H1 (cell line): ENCODE data around the gene TUBGCP2. TPM values are rescaled to one million over a fixed set of nuclear protein-coding genes. Genes with fewer than 3 reads are reported as not detected.

ENCODE experiments used
- CTCF ChIA-PET: fragments of 300-600 bp; sonication (Branson Sonifier 250); formaldehyde crosslinking; loops from one replicate; lab custom pipeline; 2021; ENCODE audit not compliant: partially characterized antibody; lab: Charles Lee
- POLR2A ChIA-PET: fragments of 300-600 bp; sonication (Branson Sonifier 250); formaldehyde crosslinking; loops from one replicate; lab custom pipeline; 2021; ENCODE audit warnings: inconsistent platforms; ENCODE audit not compliant: partially characterized antibody; lab: Charles Lee
- DNase-seq, 2 experiments: peaks; one replicate each; pipeline versions ENCODE4 v3.0.0 to v3.0.0-alpha.2; 2010 to 2022; ENCODE audit warnings: low spot score in 2 of 2, low read depth in 1 of 2, mixed read lengths in 1 of 2
- FAIRE-seq: peaks from 2 replicates; lab custom pipeline; 2011; peaks lifted over from hg19 to GRCh38; lab: Jason Lieb, UNC
- H2AFZ ChIP-seq: 2 replicates; pipeline ENCODE4 v1.8.1; 2012; ENCODE audit warnings: low read length, inconsistent platforms
- H2AK5ac ChIP-seq: 2 replicates; pipeline ENCODE4 v1.6.1; 2013; ENCODE audit warnings: low read depth, low read length
- H2BK120ac ChIP-seq: replicated peaks from 2 replicates; pipeline ENCODE3; 2013; ENCODE audit warnings: low read depth, low read length, inconsistent platforms
- H2BK12ac ChIP-seq: 2 replicates; pipeline ENCODE4 v1.6.1; 2013; ENCODE audit warnings: low read depth, low read length
- H2BK15ac ChIP-seq: 2 replicates; pipeline ENCODE4 v1.6.1; 2013; ENCODE audit warnings: low read length
- H2BK20ac ChIP-seq: 2 replicates; pipeline ENCODE4 v1.6.1; 2013; ENCODE audit warnings: low read length
- H2BK5ac ChIP-seq: 2 replicates; pipeline ENCODE4 v1.6.1; 2013; ENCODE audit warnings: low read depth, low read length
- H3K14ac ChIP-seq: 2 replicates; pipeline ENCODE4 v1.6.1; 2013; ENCODE audit warnings: inconsistent platforms; ENCODE audit not compliant: insufficient read length
- H3K18ac ChIP-seq: 2 replicates; pipeline ENCODE4 v1.6.1; 2013; ENCODE audit warnings: low read length; ENCODE audit errors: extremely low read depth
- H3K23ac ChIP-seq: 2 replicates; pipeline ENCODE4 v1.6.1; 2013; ENCODE audit warnings: inconsistent platforms; ENCODE audit not compliant: insufficient read length
- H3K23me2 ChIP-seq: 2 replicates; pipeline ENCODE4 v1.6.1; 2013; ENCODE audit warnings: low read depth, low read length
- H3K27ac ChIP-seq: 2 replicates; pipeline ENCODE4 v1.6.1; 2011; ENCODE audit warnings: low read depth, low read length, inconsistent platforms
- H3K27me3 ChIP-seq, 4 experiments: replicated peaks in 1 of 4; 1 replicate in 1 of 4; 2 replicates in 3 of 4; pipeline versions ENCODE4 v1.6.1 to v1.8.1; 2011 to 2013; ENCODE audit warnings: low read length in 3 of 4, mild to moderate bottlenecking in 3 of 4, inconsistent platforms in 2 of 4, mixed read lengths in 2 of 4, moderate library complexity in 1 of 4; ENCODE audit not compliant: control insufficient read depth in 3 of 4, insufficient read depth in 3 of 4; ENCODE audit errors: extremely low read depth in 1 of 4
- H3K36me3 ChIP-seq, 4 experiments: 2 replicates each; pipeline versions ENCODE4 v1.6.1 to v1.8.1; 2011 to 2013; ENCODE audit warnings: mild to moderate bottlenecking in 4 of 4, low read length in 3 of 4, moderate library complexity in 2 of 4, control low read depth in 1 of 4, inconsistent platforms in 1 of 4; ENCODE audit not compliant: insufficient read depth in 4 of 4, control insufficient read depth in 2 of 4
- H3K4ac ChIP-seq: replicated peaks from 2 replicates; pipeline ENCODE3; 2013; ENCODE audit warnings: low read length, low read depth, mixed read lengths, inconsistent platforms; ENCODE audit not compliant: insufficient read length
- H3K4me1 ChIP-seq, 4 experiments: replicated peaks in 1 of 4; 1 replicate in 1 of 4; 2 replicates in 3 of 4; pipeline versions ENCODE4 v1.6.1 to v1.8.1; 2011 to 2013; ENCODE audit warnings: low read length in 3 of 4, inconsistent platforms in 2 of 4, mixed read lengths in 1 of 4; ENCODE audit not compliant: insufficient read depth in 4 of 4, control insufficient read depth in 3 of 4
- H3K4me2 ChIP-seq, 2 experiments: 2 replicates each; pipeline versions ENCODE4 v1.6.1 to v1.8.1; 2011 to 2013; ENCODE audit warnings: low read depth in 2 of 2, low read length in 2 of 2, control low read depth in 1 of 2, inconsistent platforms in 1 of 2, mild to moderate bottlenecking in 1 of 2; ENCODE audit not compliant: insufficient read depth in 1 of 2
- H3K4me3 ChIP-seq, 4 experiments: fragments of 200-600, 300-600 bp in 1 of 4; sonication (generic), shearing (Covaris generic), sonication (Bioruptor Twin) in 1 of 4; 2 replicates each; pipeline versions ENCODE4 v1.5.1 to v1.8.1; 2011 to 2016; ENCODE audit warnings: low read length in 4 of 4, low read depth in 3 of 4, control low read depth in 2 of 4, inconsistent platforms in 2 of 4, mild to moderate bottlenecking in 2 of 4, mixed read lengths in 1 of 4, moderate library complexity in 1 of 4; ENCODE audit not compliant: insufficient read depth in 2 of 4; ENCODE audit errors: extremely low read depth in 1 of 4
- H3K56ac ChIP-seq: replicated peaks from 2 replicates; pipeline ENCODE3; 2013; ENCODE audit warnings: low read depth, mild to moderate bottlenecking, mixed read lengths, low read length, inconsistent platforms; ENCODE audit not compliant: insufficient read length
- H3K79me1 ChIP-seq: 2 replicates; pipeline ENCODE4 v1.6.1; 2013; ENCODE audit warnings: low read depth, low read length, control low read depth
- H3K79me2 ChIP-seq, 2 experiments: 2 replicates each; pipeline versions ENCODE4 v1.6.1 to v1.8.1; 2012 to 2013; ENCODE audit warnings: low read length in 2 of 2, mild to moderate bottlenecking in 2 of 2, inconsistent platforms in 1 of 2; ENCODE audit not compliant: insufficient read depth in 2 of 2, control insufficient read depth in 1 of 2
- H3K9ac ChIP-seq, 4 experiments: replicated peaks in 1 of 4; 1 replicate in 1 of 4; 2 replicates in 3 of 4; pipeline versions ENCODE4 v1.6.1 to v1.8.1; 2011 to 2013; ENCODE audit warnings: low read depth in 3 of 4, low read length in 3 of 4, control low read depth in 2 of 4, mild to moderate bottlenecking in 2 of 4, moderate library complexity in 2 of 4, inconsistent platforms in 1 of 4; ENCODE audit errors: extremely low read depth in 1 of 4
- H3K9me3 ChIP-seq, 2 experiments: 2 replicates each; pipeline versions ENCODE4 v1.6.1 to v1.8.1; 2012 to 2013; ENCODE audit warnings: mild to moderate bottlenecking in 2 of 2, moderate library complexity in 2 of 2, control low read depth in 1 of 2, inconsistent platforms in 1 of 2, low read depth in 1 of 2, low read length in 1 of 2, mixed read lengths in 1 of 2; ENCODE audit not compliant: insufficient read depth in 2 of 2
- H4K20me1 ChIP-seq, 2 experiments: replicated peaks in 1 of 2; 2 replicates each; pipeline versions ENCODE3 to v1.8.1; 2011 to 2013; ENCODE audit warnings: inconsistent platforms in 2 of 2, low read length in 2 of 2, mild to moderate bottlenecking in 1 of 2; ENCODE audit not compliant: insufficient read depth in 2 of 2, control insufficient read depth in 1 of 2
- H4K5ac ChIP-seq: 2 replicates; pipeline ENCODE4 v1.6.1; 2013; ENCODE audit warnings: low read length, low read depth, mixed read lengths, inconsistent platforms; ENCODE audit not compliant: insufficient read length
- H4K8ac ChIP-seq: 2 replicates; pipeline ENCODE4 v1.8.0; 2013; ENCODE audit warnings: mild to moderate bottlenecking, moderate library complexity, low read length, inconsistent platforms; ENCODE audit not compliant: insufficient read depth; ENCODE audit errors: extremely low read depth
- H4K91ac ChIP-seq: replicated peaks from 2 replicates; pipeline ENCODE3; 2013; ENCODE audit warnings: low read length, mixed read lengths, inconsistent platforms; ENCODE audit not compliant: insufficient read length
- BRCA1 ChIP-seq: IDR thresholded peaks from 2 replicates; pipeline ENCODE4 v1.6.1; 2012; ENCODE audit warnings: low read depth, low read length, improper control_type of control experiment
- ZNF274 ChIP-seq: IDR thresholded peaks from 2 replicates; pipeline ENCODE4 v1.7.0; 2012; ENCODE audit warnings: low read length, borderline replicate concordance; ENCODE audit errors: extremely low read depth
- WGBS, 2 experiments: shearing (Covaris generic) in 1 of 2; methylation state at CpG; one replicate each; pipeline versions ENCODE4 v1.1.6 to v1.1.7; 2013 to 2015; ENCODE audit warnings: low lambda C conversion rate in 2 of 2, mixed read lengths in 2 of 2, inconsistent platforms in 1 of 2, low coverage in 1 of 2, missing lambda C conversion rate in 1 of 2; ENCODE audit not compliant: insufficient replicate concordance in 2 of 2, insufficient coverage in 1 of 2, insufficient read length in 1 of 2; ENCODE audit errors: extremely low coverage in 1 of 2, missing lambda C conversion rate in 1 of 2; 5-methylcytosine and 5-hydroxymethylcytosine counted together
- polyA plus RNA-seq, 7 experiments: library from polyadenylated mRNA; depleted of rRNA in 3 of 7; stranded (reverse) in 5 of 7; unstranded in 2 of 7; fragments of >200 nt in 5 of 7; fragments of 200-250 nt in 2 of 7; gene quantifications; 1 replicate in 5 of 7; 2 replicates in 1 of 7; 4 replicates in 1 of 7; pipeline versions ENCODE4 v1.2.1 to v1.2.3, GENCODE V29; 2011 to 2013; ENCODE audit warnings: missing spikeins in 2 of 7, mixed read lengths in 2 of 7
- total RNA-seq: library from RNA; stranded (reverse); fragmentation: NEBNext Ultra II Directional; extraction: Animal tissue kit (Norgen Biotek cat#: 25700); gene quantifications from 2 replicates; pipeline ENCODE4 v1.2.1, GENCODE V29; 2021

Gene TUBGCP2
- total and polyA plus RNA-seq, 2 of the 8 experiments (the other 6 are each of a cell fraction or from before 2014, with no cell fraction given), result 34.9 to 51.9 TPM

DNA sequence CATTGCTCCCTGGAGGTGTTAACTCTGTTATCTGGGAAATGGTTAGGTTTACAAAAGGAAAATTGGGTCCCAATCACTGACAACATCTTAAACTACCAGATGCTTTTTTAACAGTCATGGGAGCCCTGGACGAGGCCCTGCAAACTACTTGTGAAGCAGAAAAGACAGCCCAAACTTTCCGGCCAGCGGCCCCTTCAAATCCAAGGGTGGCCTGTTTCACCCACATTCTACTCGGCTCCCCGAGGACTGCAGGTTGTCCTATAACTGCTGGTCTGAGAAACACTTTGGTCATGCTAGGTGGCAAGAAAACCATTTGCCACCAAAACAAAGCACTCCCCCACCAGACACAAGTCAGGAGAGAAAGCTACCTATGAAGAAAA lies 2.6 kb downstream of the TUBGCP2 start:
- Histone ChIP-seq H2BK15ac (no peak overlapping the region), H2BK120ac (no peak overlapping the region), H2BK5ac (no peak overlapping the region), H3K4me3 (no peak overlapping the region), H2AK5ac (no peak overlapping the region), H3K79me1 (peaks cover 30% of the 10 kb centered on the region), H3K23me2 (peaks cover 9% of the 10 kb centered on the region; the same call in 1 of the 2 replicates), H4K5ac (no peak overlapping the region), H3K18ac (no peak overlapping the region), H3K4me1 (peaks cover 0 to 6% (median 4%) of the 10 kb centered on the region in 4 experiments; a peak in 4 of 7 replicates), H3K9me3 (no peaks in the 10 kb centered on the region), H3K27me3 (no peaks in the 10 kb centered on the region), H3K79me2 (peaks cover 3 to 44% of the 10 kb centered on the region in 2 experiments; a peak in 3 of 4 replicates), H2BK12ac (no peak overlapping the region), H3K36me3 (peaks cover 2 to 12% (median 6%) of the 10 kb centered on the region in 4 experiments; a peak in 7 of 8 replicates), H3K4me2 (no peak overlapping the region), H3K9ac (no peak overlapping the region), H2AFZ (no peak overlapping the region), H4K20me1 (peaks cover 6 to 20% of the 10 kb centered on the region in 2 experiments), H3K4ac (no peak overlapping the region), H4K8ac (no peak overlapping the region), H3K14ac (no peak overlapping the region), H3K56ac (no peak overlapping the region), H3K27ac (no peak overlapping the region), H4K91ac (no peak overlapping the region), H2BK20ac (no peak overlapping the region), H3K23ac (no peak overlapping the region)
- no peak for DNase-seq
- CTCF ChIA-PET, result interaction anchor here (0.7 to 3.0 kb wide), 3 partner anchors 13 to 44 kb away, joined by 3 to 24 read pairs (median 3); no protein-coding TSS in a partner anchor
- POLR2A ChIA-PET, result interaction anchor here (1.1 kb wide), 1 partner anchor 88 kb away, joined by 3 read pairs; no protein-coding TSS in a partner anchor
- FAIRE-seq, result no peak
- whole genome bisulfite sequencing, 2 experiments, result 84% methylated on average over 5 of the region's 5 CpGs; no CpG with 5 or more reads in 1 of the 2 experiments
- TF ChIP-seq ZNF274 (no peak), BRCA1 (no peak)
